ENCODE measurements around the gene KLF17.

- TF ChIP-seq CTCF (IDR thresholded peaks at IDR 0.05) (no peak), POLR2A (IDR thresholded peaks at IDR 0.05) (no peak)
Observed at GRCh38 chr1:44074415-44074814, 44.2 kb upstream of the KLF17 start.

Measured in esophagus squamous epithelium (tissue), 4 donors.